ENCODE results near the gene BACH1.

Gene BACH1

DNA sequence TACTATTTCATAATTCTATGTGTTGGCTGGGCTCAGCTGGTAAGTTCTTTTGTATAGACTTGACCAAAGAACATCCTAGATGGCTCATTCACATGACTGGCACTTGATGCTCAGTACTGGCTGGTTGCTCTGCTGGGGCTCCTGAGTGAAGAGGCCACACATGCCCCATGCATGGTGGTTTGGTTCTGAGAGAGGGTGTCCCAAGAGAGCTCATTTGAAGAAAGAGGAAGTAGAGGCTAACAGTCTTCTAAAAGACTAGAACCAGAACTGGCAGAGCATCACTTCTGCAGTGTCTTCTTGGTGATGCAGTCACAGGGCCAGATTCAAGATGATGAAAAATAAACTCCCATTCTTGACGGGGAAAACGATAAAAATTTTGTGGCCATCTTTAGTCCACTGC lies 5.2 kb upstream of the BACH1 start:
- no peak for DNase-seq (ENCODE audit: low spot score)

GRCh38 chr21:29295066-29295650 lies 3.6 kb upstream of the BACH1 start:
- DNase-seq (ENCODE audit: low spot score): no peak

GRCh38 chr21:29296446-29296845 lies 2.3 kb upstream of the BACH1 start:
- no peak for DNase-seq (ENCODE audit: low spot score)

GRCh38 chr21:29297483-29298347 lies 1.0 kb upstream of the BACH1 start:
- DNase-seq (ENCODE audit: low spot score): no peak

- DNase-seq (ENCODE audit: low spot score): peak; percentile 85
Measured at GRCh38 chr21:29299046-29299915, 559 bp downstream of the BACH1 start.

DNA sequence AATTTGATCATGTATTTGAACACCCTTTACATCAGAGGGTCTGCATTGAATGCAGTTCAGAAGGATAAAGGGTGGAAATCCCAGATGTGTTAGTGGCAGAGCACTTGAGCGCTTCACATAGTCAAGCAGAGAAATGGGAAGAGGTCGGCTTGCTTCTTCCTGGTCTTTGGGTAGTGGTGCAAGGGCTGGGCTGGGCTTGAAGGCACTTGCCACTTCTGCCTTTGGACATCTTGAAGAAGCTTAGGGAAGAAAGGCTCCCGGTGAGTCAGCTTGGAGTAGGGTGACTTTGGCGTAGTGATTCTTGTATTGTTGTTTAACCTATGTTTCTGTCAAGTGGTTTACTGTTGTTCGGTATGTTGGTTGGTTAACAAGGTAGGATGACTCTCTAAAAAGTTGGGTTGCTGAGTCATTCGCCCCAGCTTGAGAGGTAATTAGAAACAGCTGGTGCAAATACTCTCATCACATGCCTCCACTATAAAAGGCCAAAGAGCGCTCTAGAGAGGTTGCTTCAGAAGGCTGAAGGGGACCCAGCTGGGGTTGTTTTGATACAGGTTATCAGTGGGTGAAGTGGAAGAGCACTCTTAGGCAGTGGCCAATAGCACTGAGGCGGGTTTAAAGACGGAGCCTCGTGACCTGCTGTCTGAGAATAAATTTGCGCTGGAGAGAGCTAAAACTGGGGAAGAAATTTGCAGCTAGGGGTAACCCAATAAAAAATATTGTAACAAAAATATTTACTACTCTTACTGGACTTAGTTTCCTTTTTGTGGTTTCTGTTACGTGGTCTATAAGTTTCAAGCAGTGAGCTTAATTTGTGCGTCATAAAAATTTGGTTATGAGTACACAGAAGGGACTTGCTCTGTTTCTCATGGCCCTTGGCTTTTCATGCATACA lies 1.4 kb downstream of the BACH1 start:
- DNase-seq (ENCODE audit: low spot score): peak; percentile 76

- DNase-seq (ENCODE audit: low spot score): no peak
Measured at GRCh38 chr21:29300807-29301138, 2.1 kb downstream of the BACH1 start.

DNA sequence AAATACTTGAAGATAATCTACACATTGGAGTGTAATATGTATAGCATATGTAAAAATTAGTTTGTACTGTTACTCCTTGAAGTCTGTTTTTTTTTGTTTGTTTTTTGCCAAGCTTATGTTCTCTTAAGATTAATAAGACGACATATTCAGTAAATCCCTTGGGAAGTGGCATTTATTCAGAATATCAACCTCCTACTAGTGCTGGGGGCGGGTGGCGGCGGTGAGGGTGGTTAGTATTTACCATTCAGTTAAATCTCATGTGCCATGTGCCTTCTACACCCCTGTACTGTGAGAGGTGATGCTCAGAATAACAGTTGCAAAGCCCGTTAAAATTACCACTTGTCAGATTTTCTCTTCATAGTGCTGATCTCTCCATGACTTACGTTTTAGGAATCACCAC lies 3.0 kb downstream of the BACH1 start:
- no peak for DNase-seq (ENCODE audit: low spot score)

DNA sequence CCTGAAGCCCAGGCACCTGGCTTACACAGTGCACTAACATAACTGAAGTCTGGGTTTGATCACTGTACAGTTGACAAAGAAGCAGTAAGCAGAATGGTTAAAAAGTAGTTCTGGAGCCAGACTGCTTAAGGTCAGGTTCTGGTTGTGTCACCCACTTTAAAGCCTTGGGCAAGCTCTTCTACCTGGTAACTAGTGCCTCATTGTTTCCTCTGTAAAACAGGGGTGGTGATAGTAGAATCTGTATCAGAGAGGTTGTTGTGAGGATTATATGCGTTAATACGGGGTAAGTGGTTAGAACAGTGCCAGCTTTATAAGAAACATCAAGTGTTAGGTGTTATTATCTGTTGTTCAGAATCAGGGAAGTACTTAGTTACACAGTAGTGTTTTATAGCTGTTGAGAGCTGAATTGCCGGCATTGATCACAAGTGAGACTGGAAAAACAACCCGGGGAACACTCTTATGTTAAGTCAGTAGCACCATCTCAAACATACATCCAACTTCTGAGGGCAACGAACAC lies 3.7 kb downstream of the BACH1 start:
- no peak for DNase-seq (ENCODE audit: low spot score)

GRCh38 chr21:29303288-29303687 lies 4.6 kb downstream of the BACH1 start:
- DNase-seq (ENCODE audit: low spot score): no peak

GRCh38 chr21:29304597-29304996 lies 5.9 kb downstream of the BACH1 start:
- no peak for DNase-seq (ENCODE audit: low spot score)

GRCh38 chr21:29305068-29305467 lies 6.3 kb downstream of the BACH1 start:
- no peak for DNase-seq (ENCODE audit: low spot score)

- no peak for DNase-seq (ENCODE audit: low spot score)
Measured at GRCh38 chr21:29305561-29305960, 6.8 kb downstream of the BACH1 start.

GRCh38 chr21:29306920-29307319 lies 8.2 kb downstream of the BACH1 start:
- no peak for DNase-seq (ENCODE audit: low spot score)

- no peak for DNase-seq (ENCODE audit: low spot score)
Measured at GRCh38 chr21:29307718-29308455, 9.2 kb downstream of the BACH1 start.

- no peak for DNase-seq (ENCODE audit: low spot score)
Measured at GRCh38 chr21:29308456-29308783, 9.7 kb downstream of the BACH1 start.

DNA sequence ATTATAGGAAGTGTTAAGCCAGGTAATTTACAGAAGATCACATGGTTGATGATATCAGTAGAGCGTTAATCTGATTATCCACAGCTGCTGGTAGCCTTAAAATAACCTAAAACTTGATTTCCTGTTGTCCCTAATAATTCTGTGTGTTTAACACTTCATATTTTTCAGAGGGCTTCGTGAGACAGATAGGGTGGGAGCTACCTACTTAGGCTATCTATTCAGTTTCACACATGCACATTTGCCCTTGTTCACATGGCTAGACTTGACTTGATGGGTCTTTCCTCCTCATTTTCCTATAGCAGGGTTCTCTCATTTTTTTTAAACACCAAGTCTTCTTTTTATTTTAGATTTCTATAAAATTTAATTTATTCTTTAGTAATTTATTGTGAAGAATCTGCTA lies 11.0 kb downstream of the BACH1 start:
- DNase-seq (ENCODE audit: low spot score): no peak

GRCh38 chr21:29311802-29312201 lies 13.1 kb downstream of the BACH1 start:
- no peak for DNase-seq (ENCODE audit: low spot score)

DNA sequence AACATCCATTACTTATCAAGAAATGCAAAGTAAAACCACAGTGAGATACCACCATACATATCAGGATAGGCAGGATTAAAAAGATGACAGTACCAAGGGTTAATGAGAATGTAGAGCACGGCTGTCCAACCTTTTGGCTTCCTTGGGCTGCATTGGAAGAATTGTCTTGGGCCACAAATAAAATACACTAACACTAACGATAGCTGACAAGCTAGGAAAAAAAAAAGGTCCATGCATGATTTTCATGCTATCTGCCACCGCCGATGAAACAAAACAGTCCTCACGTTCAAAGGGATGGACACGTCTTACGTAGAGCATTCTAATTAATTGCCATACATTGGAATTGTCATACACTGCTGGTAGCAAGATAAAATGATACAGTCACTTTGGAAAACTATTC lies 14.3 kb downstream of the BACH1 start:
- DNase-seq (ENCODE audit: low spot score): no peak

GRCh38 chr21:29313662-29314408 lies 15.1 kb downstream of the BACH1 start:
- DNase-seq (ENCODE audit: low spot score): no peak
